T1000 (cell line): ENCODE measurements around the gene ACACA.

Experiments
- DNase-seq: peaks from one replicate; lab custom pipeline; 2025; ENCODE audit warnings: mixed read lengths; lab: John Stamatoyannopoulos, UW

The ACACA gene

GRCh38 chr17:37231887-37232286, 174.7 kb downstream of the ACACA start:
- DNase-seq, result no peak

- no peak for DNase-seq
Observed at GRCh38 chr17:37230633-37231032, 176.0 kb downstream of the ACACA start.

- no peak for DNase-seq
Observed at GRCh38 chr17:37225465-37225864, 181.2 kb downstream of the ACACA start.

- no peak for DNase-seq
Observed at GRCh38 chr17:37221865-37222264, 184.8 kb downstream of the ACACA start.

GRCh38 chr17:37220607-37220953, 186.1 kb downstream of the ACACA start:
- DNase-seq, result no peak

GRCh38 chr17:37219876-37220606, 186.6 kb downstream of the ACACA start:
- DNase-seq, result no peak

GRCh38 chr17:37218849-37219248, 187.8 kb downstream of the ACACA start:
- DNase-seq, result no peak

GRCh38 chr17:37214416-37214815, 192.2 kb downstream of the ACACA start:
- DNase-seq, result no peak

GRCh38 chr17:37213927-37214326, 192.7 kb downstream of the ACACA start:
- DNase-seq, result no peak

- no peak for DNase-seq
Observed at GRCh38 chr17:37212179-37212578, 194.5 kb downstream of the ACACA start.

GRCh38 chr17:37211136-37211535, 195.5 kb downstream of the ACACA start:
- no peak for DNase-seq

GRCh38 chr17:37207103-37207502, 199.5 kb downstream of the ACACA start:
- no peak for DNase-seq

- DNase-seq, result no peak
Observed at GRCh38 chr17:37206299-37206698, 200.3 kb downstream of the ACACA start.

GRCh38 chr17:37200497-37200896, 206.1 kb downstream of the ACACA start:
- DNase-seq, result no peak

GRCh38 chr17:37197336-37197735, 209.3 kb downstream of the ACACA start:
- DNase-seq, result no peak

- DNase-seq, result no peak
Observed at GRCh38 chr17:37194208-37194607, 212.4 kb downstream of the ACACA start.

- DNase-seq, result no peak
Observed at GRCh38 chr17:37191219-37191618, 215.4 kb downstream of the ACACA start.

GRCh38 chr17:37190493-37190892, 216.1 kb downstream of the ACACA start:
- DNase-seq, result no peak

GRCh38 chr17:37188157-37188556, 218.5 kb downstream of the ACACA start:
- no peak for DNase-seq

- DNase-seq, result no peak
Observed at GRCh38 chr17:37187262-37187661, 219.4 kb downstream of the ACACA start.

- DNase-seq, result no peak
Observed at GRCh38 chr17:37182786-37183465, 223.7 kb downstream of the ACACA start.

GRCh38 chr17:37180376-37180775, 226.3 kb downstream of the ACACA start:
- no peak for DNase-seq

GRCh38 chr17:37179893-37180292, 226.7 kb downstream of the ACACA start:
- DNase-seq, result no peak
